CD4-positive, alpha-beta T cell (primary cell): ENCODE data around the gene COPZ1. TPM values are rescaled to one million over a fixed set of nuclear protein-coding genes. Genes with fewer than 3 reads are reported as not detected.

Experiments used
- ATAC-seq: fragments of 200-7000 bp; cut with Tn5 transposase; one replicate; pipeline ENCODE4 v1.10.0; 2022; ENCODE audit warnings: mild to moderate bottlenecking; ENCODE audit not compliant: poor library complexity
- CTCF ChIA-PET: fragments of 350-600 bp; sonication (Branson Sonifier 250); formaldehyde crosslinking; loops from one replicate; lab custom pipeline; 2021; ENCODE audit warnings: antibody characterized with exemption, inconsistent platforms; lab: Charles Lee
- POLR2A ChIA-PET: fragments of 350-600 bp; sonication (Branson Sonifier 250); formaldehyde crosslinking; loops from one replicate; lab custom pipeline; 2021; ENCODE audit warnings: antibody characterized with exemption, inconsistent platforms; lab: Charles Lee
- DNase-seq, 14 experiments: peaks; one replicate each; pipeline ENCODE4 v3.0.0-alpha.2; 2013 to 2020; ENCODE audit warnings: mixed read lengths in 2 of 14
- H3K27ac ChIP-seq, 2 donors: one replicate each; pipeline versions ENCODE4 v1.5.1 to v1.7.0; 2013; ENCODE audit warnings: low read length in 2 of 2, low read depth in 1 of 2, mild to moderate bottlenecking in 1 of 2
- H3K27me3 ChIP-seq, 2 experiments: 1 replicate in 1 of 2; 2 replicates in 1 of 2; pipeline versions ENCODE4 v1.6.1 to v1.7.0; 2013; ENCODE audit warnings: low read length in 2 of 2, control low read depth in 1 of 2, mild to moderate bottlenecking in 1 of 2, moderate library complexity in 1 of 2; ENCODE audit not compliant: insufficient read depth in 2 of 2, control insufficient read depth in 1 of 2
- H3K36me3 ChIP-seq: one replicate; pipeline ENCODE4 v1.6.1; 2013; ENCODE audit warnings: low read length, control low read depth; ENCODE audit not compliant: insufficient read depth
- H3K4me1 ChIP-seq: one replicate; pipeline ENCODE4 v1.6.1; 2013; ENCODE audit warnings: low read length, control low read depth; ENCODE audit not compliant: insufficient read depth
- H3K4me3 ChIP-seq: one replicate; pipeline ENCODE4 v1.5.1; 2013; ENCODE audit warnings: mild to moderate bottlenecking, low read length, moderate library complexity
- H3K9me3 ChIP-seq, 2 experiments: 1 replicate in 1 of 2; 2 replicates in 1 of 2; pipeline versions ENCODE4 v1.6.1 to v1.7.0; 2013; ENCODE audit warnings: low read length in 2 of 2, mild to moderate bottlenecking in 2 of 2, control low read depth in 1 of 2, moderate library complexity in 1 of 2; ENCODE audit not compliant: control insufficient read depth in 1 of 2, insufficient read depth in 1 of 2
- H3K27ac Mint-ChIP-seq: one replicate; pipeline ENCODE4 v1.8.0; 2020; ENCODE audit warnings: mixed read lengths
- H3K27me3 Mint-ChIP-seq: one replicate; pipeline ENCODE4 v1.8.0; 2021; ENCODE audit warnings: mixed read lengths
- H3K36me3 Mint-ChIP-seq: one replicate; pipeline ENCODE4 v1.8.0; 2021; ENCODE audit warnings: low read depth, mixed read lengths
- H3K4me1 Mint-ChIP-seq: one replicate; pipeline ENCODE4 v1.8.0; 2021; ENCODE audit warnings: low read depth, mixed read lengths
- H3K4me3 Mint-ChIP-seq: one replicate; pipeline ENCODE4 v1.8.0; 2020; ENCODE audit warnings: mild to moderate bottlenecking, mixed read lengths
- H3K9me3 Mint-ChIP-seq: one replicate; pipeline ENCODE4 v1.8.0; 2020; ENCODE audit warnings: mixed read lengths
- intact Hi-C, 2 experiments: fragments of 100-400 bp; cut with DNase I in 1 of 2; cut with micrococcal nuclease in 1 of 2; formaldehyde crosslinking; loops; one replicate each; pipeline versions ENCODE4 v1.15.1 to v1.9.0; 2023 to 2025; cut with DNase I, micrococcal nuclease
- total RNA-seq, 174 experiments: library from RNA in 2 of 174; stranded (reverse) in 2 of 174; gene quantifications; one replicate each; pipeline ENCODE4 v1.2.3 and lab custom pipeline; 2021 to 2026
- TF ChIP-seq, protein P1 (sequence below): fragments of 200-600 bp; IDR thresholded peaks from one replicate; pipeline ENCODE4 v1.8.0; 2022; ENCODE audit warnings: antibody characterized with exemption, mild to moderate bottlenecking

COPZ1 gene
- total RNA-seq, 2 experiments from 2014 or later: 31.2 to 33.9 TPM

DNA sequence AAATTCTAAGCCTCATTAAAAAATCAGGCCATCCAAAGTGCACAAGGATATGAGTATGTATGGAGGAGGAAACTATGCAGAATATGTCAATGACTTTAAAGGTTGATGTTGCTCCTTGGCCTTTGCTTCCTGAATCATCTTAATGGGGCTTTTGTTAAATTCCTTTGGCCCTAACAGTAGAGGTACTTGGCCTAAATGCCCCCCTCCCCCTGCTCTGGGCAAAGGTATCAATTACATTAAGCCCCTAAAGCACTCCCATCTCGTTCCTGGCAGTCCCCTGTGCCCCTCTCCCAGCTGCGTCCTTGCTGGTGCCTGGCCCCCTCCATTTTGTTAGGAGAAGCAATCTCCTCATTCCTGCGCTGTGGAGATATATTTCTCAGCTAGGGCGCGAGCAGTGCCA lies 4.8 kb downstream of the COPZ1 start:
- intact Hi-C loops: no loop called here
- POLR2A ChIA-PET: interaction anchor here (1.4 to 2.8 kb wide), 2 partner anchors 29 to 44 kb away, joined by 3 to 8 read pairs; no protein-coding TSS in a partner anchor
- H3K27ac Mint-ChIP-seq: peak overlapping the region; percentile 74

GRCh38 chr12:54330442-54330841 lies 5.5 kb downstream of the COPZ1 start:
- Histone ChIP-seq H3K4me1 (peaks cover 56% of the 10 kb centered on the region), H3K36me3 (peaks cover 4% of the 10 kb centered on the region), H3K9me3 (no peaks in the 10 kb centered on the region), H3K4me3 (no peak overlapping the region), H3K27me3 (no peaks in the 10 kb centered on the region), H3K27ac (peak overlapping the region; percentile 9 to 62)
- ATAC-seq: no peak
- DNase-seq: no peak
- no peak overlapping the region for H3K4me3 Mint-ChIP-seq
- ChIA-PET CTCF (no interaction called here), POLR2A (interaction anchor here (1.4 to 2.8 kb wide), 2 partner anchors 28 to 44 kb away, joined by 3 to 8 read pairs; no protein-coding TSS in a partner anchor)
- peak overlapping the region; percentile 80 for H3K27ac Mint-ChIP-seq
- no peaks in the 10 kb centered on the region for H3K9me3 Mint-ChIP-seq
- intact Hi-C loops: no loop called here
- peaks cover 57% of the 10 kb centered on the region for H3K4me1 Mint-ChIP-seq
- H3K27me3 Mint-ChIP-seq: no peaks in the 10 kb centered on the region
- TF ChIP-seq, protein P1, sequence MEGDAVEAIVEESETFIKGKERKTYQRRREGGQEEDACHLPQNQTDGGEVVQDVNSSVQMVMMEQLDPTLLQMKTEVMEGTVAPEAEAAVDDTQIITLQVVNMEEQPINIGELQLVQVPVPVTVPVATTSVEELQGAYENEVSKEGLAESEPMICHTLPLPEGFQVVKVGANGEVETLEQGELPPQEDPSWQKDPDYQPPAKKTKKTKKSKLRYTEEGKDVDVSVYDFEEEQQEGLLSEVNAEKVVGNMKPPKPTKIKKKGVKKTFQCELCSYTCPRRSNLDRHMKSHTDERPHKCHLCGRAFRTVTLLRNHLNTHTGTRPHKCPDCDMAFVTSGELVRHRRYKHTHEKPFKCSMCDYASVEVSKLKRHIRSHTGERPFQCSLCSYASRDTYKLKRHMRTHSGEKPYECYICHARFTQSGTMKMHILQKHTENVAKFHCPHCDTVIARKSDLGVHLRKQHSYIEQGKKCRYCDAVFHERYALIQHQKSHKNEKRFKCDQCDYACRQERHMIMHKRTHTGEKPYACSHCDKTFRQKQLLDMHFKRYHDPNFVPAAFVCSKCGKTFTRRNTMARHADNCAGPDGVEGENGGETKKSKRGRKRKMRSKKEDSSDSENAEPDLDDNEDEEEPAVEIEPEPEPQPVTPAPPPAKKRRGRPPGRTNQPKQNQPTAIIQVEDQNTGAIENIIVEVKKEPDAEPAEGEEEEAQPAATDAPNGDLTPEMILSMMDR: no peak
- H3K36me3 Mint-ChIP-seq: peaks cover 14% of the 10 kb centered on the region

More for the DNA sequence above, 4.8 kb downstream of the COPZ1 start:
- H3K27me3 Mint-ChIP-seq: no peaks in the 10 kb centered on the region
- H3K4me1 Mint-ChIP-seq: peaks cover 63% of the 10 kb centered on the region
- DNase-seq: no peak
- ATAC-seq: no peak
- H3K4me1 ChIP-seq: peaks cover 54% of the 10 kb centered on the region
- H3K9me3 Mint-ChIP-seq: no peaks in the 10 kb centered on the region
- no peak overlapping the region for H3K4me3 ChIP-seq
- H3K27me3 ChIP-seq: no peaks in the 10 kb centered on the region
- H3K27ac ChIP-seq: peak overlapping the region in 1 of 2 donors; percentile 7
- CTCF ChIA-PET: interaction anchor here (2.2 kb wide), 1 partner anchor 50 kb away, joined by 6 read pairs; no protein-coding TSS in a partner anchor
- H3K36me3 ChIP-seq: peaks cover 4% of the 10 kb centered on the region
- H3K9me3 ChIP-seq: no peaks in the 10 kb centered on the region
- H3K36me3 Mint-ChIP-seq: peaks cover 20% of the 10 kb centered on the region
- peak overlapping the region; percentile 30 for H3K4me3 Mint-ChIP-seq
- TF ChIP-seq, protein P1: no peak

DNA sequence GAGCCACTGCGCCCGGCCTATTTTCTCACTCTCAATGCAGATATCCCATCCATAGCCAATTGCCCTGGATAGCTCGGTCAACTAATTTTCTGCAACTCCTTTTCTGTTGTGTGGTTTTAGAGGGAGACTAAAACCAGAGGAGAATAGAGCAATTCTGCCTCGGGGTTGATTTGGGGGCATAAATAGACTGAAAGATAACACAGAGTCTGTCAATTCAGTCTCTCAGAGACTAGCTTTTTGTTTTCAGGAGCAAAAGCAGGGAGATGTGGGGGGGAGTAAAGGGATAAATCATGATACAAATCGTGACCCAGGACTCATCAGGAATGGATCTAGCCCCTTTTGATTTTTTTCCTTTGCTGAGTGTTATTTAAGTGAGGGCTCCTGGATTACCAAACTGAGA lies 6.5 kb downstream of the COPZ1 start:
- Mint-ChIP-seq H3K4me3 (peak overlapping the region; percentile 6), H3K27me3 (no peaks in the 10 kb centered on the region), H3K4me1 (peaks cover 60% of the 10 kb centered on the region), H3K36me3 (peaks cover 14% of the 10 kb centered on the region), H3K9me3 (no peaks in the 10 kb centered on the region), H3K27ac (peak overlapping the region; percentile 80)
- ChIA-PET CTCF (no interaction called here), POLR2A (interaction anchor here (0.8 kb wide), 1 partner anchor 28 kb away, joined by 4 read pairs; no protein-coding TSS in a partner anchor)
- Histone ChIP-seq H3K27me3 (no peaks in the 10 kb centered on the region), H3K27ac (peak overlapping the region in 1 of 2 donors; percentile 61), H3K9me3 (no peaks in the 10 kb centered on the region), H3K4me3 (no peak overlapping the region), H3K4me1 (peaks cover 51% of the 10 kb centered on the region), H3K36me3 (peaks cover 4% of the 10 kb centered on the region)
- ATAC-seq: no peak
- DNase-seq: no peak
- TF ChIP-seq, protein P1: no peak
- intact Hi-C loops: no loop called here
